Adipocyte (in vitro differentiated cells): Measurements from ENCODE around the gene CHRM2.
A peak's percentile ranks its signal among the peaks of the same experiment; 100 is the strongest.
"Not testable (repeated sequence)": the region's sequence is repeated elsewhere in the genome, so short reads cannot be mapped to it uniquely, and the experiment has no call there.

ENCODE experiments used
- DNase-seq: peaks from one replicate; pipeline ENCODE4 v3.0.0-alpha.2; 2015; ENCODE audit warnings: low read depth
- H3K27me3 ChIP-seq: replicated peaks from 2 replicates; pipeline ENCODE4 v1.7.0; 2013; ENCODE audit warnings: mild to moderate bottlenecking, low read length, moderate library complexity; ENCODE audit not compliant: control insufficient read depth, insufficient read depth
- H3K36me3 ChIP-seq: 2 replicates; pipeline ENCODE4 v1.7.0; 2013; ENCODE audit warnings: low read length, mild to moderate bottlenecking, moderate library complexity; ENCODE audit not compliant: control insufficient read depth, insufficient read depth, severe bottlenecking
- H3K4me1 ChIP-seq: 2 replicates; pipeline ENCODE4 v1.7.0; 2013; ENCODE audit warnings: mild to moderate bottlenecking, low read length, moderate library complexity; ENCODE audit not compliant: control insufficient read depth, insufficient read depth
- H3K4me3 ChIP-seq: 2 replicates; pipeline ENCODE4 v1.7.0; 2013; ENCODE audit warnings: mild to moderate bottlenecking, low read length, moderate library complexity
- H3K9ac ChIP-seq: 2 replicates; pipeline ENCODE4 v1.7.0; 2013; ENCODE audit warnings: mild to moderate bottlenecking, low read length, moderate library complexity
- H3K9me3 ChIP-seq: 2 replicates; pipeline ENCODE4 v1.7.0; 2013; ENCODE audit warnings: mild to moderate bottlenecking, low read length, moderate library complexity; ENCODE audit not compliant: control insufficient read depth

CHRM2 gene

GRCh38 chr7:136868496-136869000, at the start of gene CHRM2:
CHRM2 (plus strand) TSS chr7:136868652; CDS start chr7:137014866, 146,214 bp downstream.
- Histone ChIP-seq H3K9ac (no peak within 1 kb of the TSS), H3K4me1 (no peaks in the 10 kb centered on the region), H3K36me3 (no peaks in the 10 kb centered on the region), H3K27me3 (peaks cover 55% of the 10 kb centered on the region), H3K9me3 (peaks cover 1% of the 10 kb centered on the region), H3K4me3 (no peak within 1 kb of the TSS)
- peak; percentile 89 for DNase-seq

DNA sequence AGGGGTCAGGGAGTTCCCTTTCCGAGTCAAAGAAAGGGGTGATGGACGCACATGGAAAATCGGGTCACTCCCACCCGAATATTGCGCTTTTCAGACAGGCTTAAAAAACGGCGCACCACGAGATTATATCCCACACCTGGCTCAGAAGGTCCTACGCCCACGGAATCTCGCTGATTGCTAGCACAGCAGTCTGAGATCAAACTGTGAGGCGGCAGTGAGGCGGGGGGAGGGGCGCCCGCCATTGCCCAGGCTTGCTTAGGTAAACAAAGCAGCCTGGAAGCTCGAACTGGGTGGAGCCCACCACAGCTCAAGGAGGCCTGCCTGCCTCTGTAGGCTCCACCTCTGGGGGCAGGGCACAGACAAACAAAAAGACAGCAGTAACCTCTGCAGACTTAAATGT, 37.1 kb upstream of the CHRM2 start:
- not testable (repeated sequence) for H3K9me3 ChIP-seq, H3K4me3 ChIP-seq, H3K27me3 ChIP-seq, DNase-seq, H3K36me3 ChIP-seq, H3K4me1 ChIP-seq, H3K9ac ChIP-seq

GRCh38 chr7:136845899-136846465, 22.5 kb upstream of the CHRM2 start:
- peak; percentile 7 for DNase-seq
- no peak overlapping the region for H3K9ac ChIP-seq

DNA sequence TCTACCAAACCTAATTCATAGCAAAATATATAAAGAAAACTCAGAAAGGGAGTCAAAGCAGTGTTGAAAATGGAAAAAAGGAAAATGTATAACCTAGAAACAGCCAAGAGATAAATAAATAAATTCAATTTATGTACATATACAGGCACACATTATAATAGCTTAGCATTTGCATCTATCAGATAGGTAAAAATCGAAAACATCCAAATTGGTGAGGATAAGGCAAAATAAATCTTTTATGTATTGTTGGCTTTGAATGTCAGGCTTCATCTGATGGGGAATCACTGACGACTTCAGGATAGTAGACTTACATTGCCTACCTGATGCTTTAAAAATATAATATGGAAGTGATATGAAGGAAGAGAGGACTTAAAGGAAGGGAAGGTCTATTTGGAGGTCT, 20.6 kb upstream of the CHRM2 start:
- Histone ChIP-seq H3K27me3 (no peaks in the 10 kb centered on the region), H3K9ac (no peak overlapping the region), H3K4me1 (no peaks in the 10 kb centered on the region), H3K9me3 (no peaks in the 10 kb centered on the region), H3K36me3 (no peaks in the 10 kb centered on the region), H3K4me3 (no peak overlapping the region)
- no peak for DNase-seq

More at GRCh38 chr7:136845899-136846465, 22.5 kb upstream of the CHRM2 start:
- Histone ChIP-seq H3K9me3 (no peaks in the 10 kb centered on the region), H3K4me3 (no peak overlapping the region), H3K36me3 (no peaks in the 10 kb centered on the region), H3K4me1 (no peaks in the 10 kb centered on the region), H3K27me3 (no peaks in the 10 kb centered on the region)

DNA sequence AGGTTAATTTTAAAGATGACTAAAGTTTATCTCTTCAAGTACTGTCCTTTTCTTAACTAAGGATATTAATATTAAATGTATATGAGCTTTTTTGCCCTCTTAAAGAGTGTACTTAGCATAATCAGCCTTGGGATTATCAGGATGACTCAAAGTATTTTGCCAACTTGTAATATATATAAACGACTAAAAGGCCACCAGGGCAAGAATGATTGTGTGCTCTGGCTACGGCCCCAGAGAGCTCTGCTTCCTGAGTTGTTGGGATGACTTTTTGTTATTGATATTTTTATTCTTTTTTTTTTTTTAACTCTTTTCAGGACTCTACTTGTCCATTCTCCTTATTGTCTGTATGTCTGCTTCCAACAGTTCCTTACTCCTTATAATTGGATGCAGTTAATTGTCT, 14.8 kb upstream of the CHRM2 start:
- DNase-seq, result no peak
- no peaks in the 10 kb centered on the region for H3K9me3 ChIP-seq

GRCh38 chr7:136857573-136857972, 10.9 kb upstream of the CHRM2 start:
- Histone ChIP-seq H3K27me3 (peaks cover 7% of the 10 kb centered on the region), H3K4me3 (no peak overlapping the region), H3K9me3 (no peaks in the 10 kb centered on the region), H3K9ac (no peak overlapping the region), H3K36me3 (no peaks in the 10 kb centered on the region), H3K4me1 (no peaks in the 10 kb centered on the region)
- peak; percentile 61 for DNase-seq

More for the DNA sequence above, 14.8 kb upstream of the CHRM2 start:
- Histone ChIP-seq H3K36me3 (no peaks in the 10 kb centered on the region), H3K9ac (no peak overlapping the region), H3K4me3 (no peak overlapping the region), H3K4me1 (no peaks in the 10 kb centered on the region), H3K27me3 (no peaks in the 10 kb centered on the region)

GRCh38 chr7:136859803-136860202, 8.6 kb upstream of the CHRM2 start:
- H3K4me3 ChIP-seq, result no peak overlapping the region
- H3K9me3 ChIP-seq, result no peaks in the 10 kb centered on the region
- DNase-seq, result no peak
- H3K4me1 ChIP-seq, result no peaks in the 10 kb centered on the region
- no peak overlapping the region for H3K9ac ChIP-seq
- H3K27me3 ChIP-seq, result peaks cover 7% of the 10 kb centered on the region
- H3K36me3 ChIP-seq, result no peaks in the 10 kb centered on the region

DNA sequence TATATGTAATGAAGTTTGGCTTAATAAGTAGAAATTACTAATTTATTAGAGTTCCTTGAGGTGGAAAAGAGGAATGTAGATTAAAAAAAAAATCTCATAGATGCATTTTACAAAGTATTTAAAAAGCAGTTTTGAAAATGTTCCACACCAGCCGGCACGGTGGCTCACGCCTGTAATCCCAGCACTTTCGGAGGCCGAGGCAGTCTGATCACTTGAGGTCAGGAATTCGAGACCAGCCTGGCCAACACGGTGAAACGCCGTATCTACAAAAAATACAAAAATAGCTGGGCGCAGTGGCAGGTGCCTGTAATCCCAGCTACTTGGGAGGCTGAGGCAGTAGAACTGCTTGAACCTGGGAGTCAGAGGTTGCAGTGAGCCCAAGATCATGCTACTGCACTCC, 3.2 kb upstream of the CHRM2 start:
- Histone ChIP-seq H3K4me3 (no peak overlapping the region), H3K9me3 (no peaks in the 10 kb centered on the region), H3K36me3 (no peaks in the 10 kb centered on the region), H3K27me3 (peaks cover 29% of the 10 kb centered on the region), H3K9ac (no peak overlapping the region), H3K4me1 (no peaks in the 10 kb centered on the region)
- DNase-seq, result no peak

DNA sequence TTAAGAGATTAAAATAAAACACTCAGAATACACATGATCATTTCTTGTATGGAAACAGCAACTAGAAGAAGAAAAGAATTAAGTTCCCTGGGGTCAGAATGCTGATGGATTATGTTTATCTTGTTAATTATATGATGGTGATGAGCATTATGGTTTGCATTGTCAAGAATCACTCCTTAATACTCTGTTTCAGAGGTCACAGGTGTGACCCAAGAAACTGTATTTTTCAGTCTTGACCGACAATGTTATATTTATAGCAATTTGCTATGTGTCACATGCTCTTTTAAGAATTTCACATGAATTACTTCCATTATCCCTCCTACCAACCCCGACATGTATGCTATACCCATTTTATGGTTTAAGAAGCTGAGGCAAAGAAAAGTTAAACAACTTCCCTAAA, 2.7 kb upstream of the CHRM2 start:
- H3K9ac ChIP-seq, result no peak overlapping the region
- H3K4me1 ChIP-seq, result no peaks in the 10 kb centered on the region
- no peaks in the 10 kb centered on the region for H3K9me3 ChIP-seq
- no peak for DNase-seq
- H3K27me3 ChIP-seq, result peaks cover 35% of the 10 kb centered on the region
- no peaks in the 10 kb centered on the region for H3K36me3 ChIP-seq
- H3K4me3 ChIP-seq, result no peak overlapping the region

GRCh38 chr7:136869001-136869961, 829 bp downstream of the CHRM2 start:
- Histone ChIP-seq H3K27me3 (peaks cover 59% of the 10 kb centered on the region), H3K4me1 (no peaks in the 10 kb centered on the region), H3K9ac (no peak overlapping the region), H3K9me3 (peaks cover 5% of the 10 kb centered on the region), H3K4me3 (no peak overlapping the region), H3K36me3 (no peaks in the 10 kb centered on the region)
- DNase-seq, result peak; percentile 79

GRCh38 chr7:136869991-136870865, 1.8 kb downstream of the CHRM2 start:
- H3K4me3 ChIP-seq, result peak overlapping the region; percentile 66
- H3K36me3 ChIP-seq, result no peaks in the 10 kb centered on the region
- no peaks in the 10 kb centered on the region for H3K4me1 ChIP-seq
- DNase-seq, result peak; percentile 66
- H3K9me3 ChIP-seq, result peaks cover 5% of the 10 kb centered on the region
- peaks cover 59% of the 10 kb centered on the region for H3K27me3 ChIP-seq
- H3K9ac ChIP-seq, result no peak overlapping the region
